ENCODE measurements around the gene SGCA. TPM values are rescaled to one million over a fixed set of nuclear protein-coding genes. Genes with fewer than 3 reads are reported as not detected.

Gene SGCA
- total and polyA plus RNA-seq, 7 donors = 120 to 291 (median 254) TPM

DNA sequence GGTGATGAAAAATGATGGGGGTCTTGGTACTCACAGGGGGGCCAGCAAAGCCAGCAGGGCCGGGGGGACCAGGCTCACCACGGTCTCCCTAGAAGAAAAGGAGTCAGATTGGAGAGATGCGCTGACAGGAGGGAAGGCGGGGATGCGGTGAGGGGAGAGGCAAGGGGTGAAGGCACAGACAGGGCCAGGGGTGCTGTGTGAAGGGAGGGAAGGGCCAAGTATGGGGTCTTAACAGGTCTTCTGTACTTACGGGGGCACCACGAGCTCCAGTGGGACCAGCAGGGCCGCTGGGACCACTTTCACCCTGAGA is 24.4 kb downstream of the SGCA start:
- TF ChIP-seq, protein P1, sequence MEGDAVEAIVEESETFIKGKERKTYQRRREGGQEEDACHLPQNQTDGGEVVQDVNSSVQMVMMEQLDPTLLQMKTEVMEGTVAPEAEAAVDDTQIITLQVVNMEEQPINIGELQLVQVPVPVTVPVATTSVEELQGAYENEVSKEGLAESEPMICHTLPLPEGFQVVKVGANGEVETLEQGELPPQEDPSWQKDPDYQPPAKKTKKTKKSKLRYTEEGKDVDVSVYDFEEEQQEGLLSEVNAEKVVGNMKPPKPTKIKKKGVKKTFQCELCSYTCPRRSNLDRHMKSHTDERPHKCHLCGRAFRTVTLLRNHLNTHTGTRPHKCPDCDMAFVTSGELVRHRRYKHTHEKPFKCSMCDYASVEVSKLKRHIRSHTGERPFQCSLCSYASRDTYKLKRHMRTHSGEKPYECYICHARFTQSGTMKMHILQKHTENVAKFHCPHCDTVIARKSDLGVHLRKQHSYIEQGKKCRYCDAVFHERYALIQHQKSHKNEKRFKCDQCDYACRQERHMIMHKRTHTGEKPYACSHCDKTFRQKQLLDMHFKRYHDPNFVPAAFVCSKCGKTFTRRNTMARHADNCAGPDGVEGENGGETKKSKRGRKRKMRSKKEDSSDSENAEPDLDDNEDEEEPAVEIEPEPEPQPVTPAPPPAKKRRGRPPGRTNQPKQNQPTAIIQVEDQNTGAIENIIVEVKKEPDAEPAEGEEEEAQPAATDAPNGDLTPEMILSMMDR (IDR thresholded peaks at IDR 0.05) = no peak
- no peak for ATAC-seq
- WGBS, 3 donors = 87 to 89% (median 87%) methylated on average over 8 of the region's 8 CpGs
- Histone ChIP-seq H3K9me3 (no peaks in the 10 kb centered on the region), H3K27ac (no peak overlapping the region), H3K27me3 (ENCODE audit: insufficient read depth in 3 of 3, low read length in 2 of 3) (no peaks in the 10 kb centered on the region), H3K4me1 (no peaks in the 10 kb centered on the region), H3K4me3 (no peak overlapping the region), H3K36me3 (ENCODE audit: insufficient read depth in 1 of 2, low read depth in 1 of 2) (peaks cover 0 to 9% of the 10 kb centered on the region in 2 donors)
- DNase-seq = no peak
- intact Hi-C loops (cut with DNase I) = no loop called here

DNA sequence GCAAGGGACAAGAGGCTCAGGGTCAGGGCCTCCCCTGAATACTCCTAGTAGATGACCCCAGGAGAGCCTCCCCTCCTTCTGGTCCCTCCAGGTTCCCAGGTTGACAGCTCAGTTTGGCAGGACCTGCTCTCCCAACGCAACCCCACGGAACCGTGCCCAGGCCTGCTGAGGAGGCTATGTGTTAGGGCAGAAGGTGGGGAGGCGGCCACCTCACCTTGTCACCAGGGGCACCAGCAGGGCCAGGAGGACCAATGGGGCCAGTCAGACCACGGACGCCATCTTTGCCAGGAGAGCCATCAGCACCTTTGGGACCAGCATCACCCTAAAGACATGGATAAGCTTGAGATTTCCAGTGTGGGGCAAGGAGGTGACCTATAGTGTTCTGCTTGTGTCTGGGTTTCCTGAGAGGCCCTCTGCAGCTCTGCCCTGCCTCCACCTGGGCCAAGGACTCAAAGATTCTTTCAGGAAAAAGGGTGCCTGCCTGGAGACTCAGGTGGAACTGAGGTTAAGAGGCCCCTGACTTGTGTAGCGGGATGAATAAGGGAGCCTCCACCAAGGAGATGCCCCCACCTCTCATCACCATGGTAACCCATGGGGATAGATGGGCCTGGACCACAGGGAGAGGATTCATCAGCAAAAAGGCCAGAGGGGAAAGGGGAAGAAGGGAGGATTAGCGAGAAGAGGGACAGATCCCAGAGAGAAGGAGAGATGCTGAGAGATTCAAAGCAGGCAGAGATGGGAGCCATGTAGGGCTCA is 25.0 kb downstream of the SGCA start:
- Histone ChIP-seq H3K27me3 (ENCODE audit: insufficient read depth in 3 of 3, low read length in 2 of 3) (no peaks in the 10 kb centered on the region), H3K27ac (no peak overlapping the region), H3K4me3 (no peak overlapping the region), H3K9me3 (no peaks in the 10 kb centered on the region), H3K36me3 (ENCODE audit: insufficient read depth in 1 of 2, low read depth in 1 of 2) (peaks cover 0 to 9% of the 10 kb centered on the region in 2 donors), H3K4me1 (no peaks in the 10 kb centered on the region)
- DNase-seq (no peak), ATAC-seq (no peak)
- intact Hi-C loops (cut with DNase I) = no loop called here
- TF ChIP-seq, protein P1 (IDR thresholded peaks at IDR 0.05) = no peak
- WGBS, 3 donors = 90 to 92% (median 91%) methylated on average over 8 of the region's 8 CpGs

DNA sequence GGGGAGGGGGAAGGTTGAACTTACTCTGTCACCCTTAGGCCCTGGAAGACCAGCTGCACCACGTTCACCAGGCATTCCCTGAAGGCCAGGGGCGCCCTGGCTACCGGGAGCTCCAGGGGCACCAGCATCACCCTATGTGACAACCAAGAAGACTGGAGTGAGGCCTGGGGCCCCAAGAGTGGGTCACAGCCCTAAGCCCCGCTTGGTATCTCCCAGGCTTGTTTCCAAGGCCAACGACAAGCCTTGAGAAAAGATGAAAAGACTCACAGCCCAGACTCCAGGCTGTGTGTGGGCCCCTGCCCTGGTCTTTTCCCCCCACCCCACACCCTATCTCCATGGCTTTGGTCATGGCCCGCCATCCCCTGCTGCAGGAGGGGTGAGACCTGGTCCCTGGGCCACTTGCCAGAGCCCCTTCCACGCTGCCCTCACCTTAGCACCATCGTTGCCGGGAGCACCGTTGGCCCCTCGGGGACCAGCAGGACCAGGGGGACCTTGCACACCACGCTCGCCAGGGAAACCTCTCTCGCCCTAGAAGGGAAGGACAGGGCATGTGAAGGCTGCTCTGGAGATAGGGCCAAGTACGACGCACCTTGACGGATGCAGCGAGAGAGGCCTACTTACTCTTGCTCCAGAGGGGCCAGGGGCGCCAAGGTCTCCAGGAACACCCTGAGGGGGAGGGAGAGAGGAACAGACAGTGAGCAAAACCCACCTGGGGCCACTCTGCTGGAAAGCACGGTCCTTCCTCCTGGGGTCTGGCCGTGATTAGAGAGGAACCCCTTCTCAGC is 25.7 kb downstream of the SGCA start:
- Histone ChIP-seq H3K4me3 (no peak overlapping the region), H3K36me3 (ENCODE audit: insufficient read depth in 1 of 2, low read depth in 1 of 2) (peaks cover 0 to 9% of the 10 kb centered on the region in 2 donors), H3K27me3 (ENCODE audit: insufficient read depth in 3 of 3, low read length in 2 of 3) (no peaks in the 10 kb centered on the region), H3K4me1 (no peaks in the 10 kb centered on the region), H3K27ac (no peak overlapping the region), H3K9me3 (no peaks in the 10 kb centered on the region)
- DNase-seq (no peak), ATAC-seq (no peak)
- 72 to 78% (median 75%) methylated on average over 21 of the region's 21 CpGs for WGBS, 3 donors
- intact Hi-C loops (cut with DNase I) = no loop called here
- TF ChIP-seq, protein P1 (IDR thresholded peaks at IDR 0.05) = no peak

DNA sequence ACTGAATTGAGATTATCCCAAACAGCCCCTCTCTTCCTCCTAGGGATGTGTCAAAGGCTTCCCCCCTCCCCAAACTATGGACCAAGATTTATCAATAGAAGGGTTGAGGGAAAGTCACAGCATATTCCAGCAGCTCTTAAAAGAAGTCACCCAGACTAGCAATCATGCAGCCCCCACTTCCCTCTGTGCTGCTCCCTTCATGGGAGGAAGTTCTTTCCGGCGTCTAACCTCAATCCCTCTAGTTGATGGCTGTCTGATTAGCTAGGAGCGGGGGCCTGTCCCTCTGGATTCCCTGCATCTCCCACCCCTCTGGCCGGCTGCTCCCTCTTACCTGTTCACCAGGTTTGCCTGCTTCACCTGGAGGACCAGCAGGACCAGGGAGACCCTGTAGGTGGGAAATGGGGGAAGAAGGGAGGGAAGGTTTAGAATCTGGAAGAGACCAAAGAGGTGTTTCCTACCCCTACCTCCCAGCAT is 26.4 kb downstream of the SGCA start:
- TF ChIP-seq, protein P1 (IDR thresholded peaks at IDR 0.05) = no peak
- no peak for ATAC-seq
- H3K27ac ChIP-seq = no peak overlapping the region
- H3K36me3 ChIP-seq (ENCODE audit: insufficient read depth in 1 of 2, low read depth in 1 of 2) = peaks cover 0 to 9% of the 10 kb centered on the region in 2 donors
- no peaks in the 10 kb centered on the region for H3K9me3 ChIP-seq
- DNase-seq = no peak
- no peaks in the 10 kb centered on the region for H3K4me1 ChIP-seq
- no peak overlapping the region for H3K4me3 ChIP-seq
- WGBS, 3 donors = 81 to 88% (median 81%) methylated on average over 4 of the region's 4 CpGs
- no peaks in the 10 kb centered on the region for H3K27me3 ChIP-seq (ENCODE audit: insufficient read depth in 3 of 3, low read length in 2 of 3)
- intact Hi-C loops (cut with DNase I) = no loop called here

All from psoas muscle (tissue), 8 donors.